Measurements from ENCODE around the gene FIGNL2. TPM values are rescaled to one million over a fixed set of nuclear protein-coding genes. Genes with fewer than 3 reads are reported as not detected.

Gene FIGNL2
- total and polyA plus RNA-seq, 9 of the 15 experiments (the other 6 are each of a cell fraction or from before 2014, with no cell fraction given), result 0.01 TPM; not detected in 8

DNA sequence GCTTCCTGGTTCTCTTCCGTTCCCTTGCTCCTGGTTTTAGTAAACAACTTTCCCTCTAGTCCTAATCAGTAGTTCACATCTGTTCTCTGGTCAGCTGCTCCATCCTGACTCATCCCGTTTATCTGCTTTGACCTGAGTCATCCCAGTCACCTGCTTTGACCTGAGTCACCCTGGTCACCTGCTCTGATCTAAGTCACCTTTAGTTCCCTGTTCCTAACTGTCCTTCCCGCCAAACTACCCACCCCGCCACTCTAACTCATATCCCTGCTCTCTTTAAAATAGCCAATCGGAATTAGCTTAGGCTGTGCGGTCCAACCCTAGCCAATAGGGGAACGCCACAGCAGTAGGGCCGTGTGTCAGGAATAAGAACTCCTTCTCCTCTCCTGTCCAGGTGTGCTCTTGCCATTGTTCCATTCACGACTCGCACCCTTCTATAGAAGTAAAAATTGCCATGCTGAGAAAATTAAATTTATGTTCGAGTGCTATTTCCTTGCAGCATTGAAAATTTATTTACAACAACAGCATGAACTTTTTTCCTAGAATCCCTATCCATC, 36.2 kb upstream of the FIGNL2 start (continued):
- TF ChIP-seq, protein P1, sequence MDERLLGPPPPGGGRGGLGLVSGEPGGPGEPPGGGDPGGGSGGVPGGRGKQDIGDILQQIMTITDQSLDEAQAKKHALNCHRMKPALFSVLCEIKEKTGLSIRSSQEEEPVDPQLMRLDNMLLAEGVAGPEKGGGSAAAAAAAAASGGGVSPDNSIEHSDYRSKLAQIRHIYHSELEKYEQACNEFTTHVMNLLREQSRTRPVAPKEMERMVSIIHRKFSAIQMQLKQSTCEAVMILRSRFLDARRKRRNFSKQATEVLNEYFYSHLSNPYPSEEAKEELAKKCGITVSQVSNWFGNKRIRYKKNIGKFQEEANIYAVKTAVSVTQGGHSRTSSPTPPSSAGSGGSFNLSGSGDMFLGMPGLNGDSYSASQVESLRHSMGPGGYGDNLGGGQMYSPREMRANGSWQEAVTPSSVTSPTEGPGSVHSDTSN (CRISPR knock-in tag; IDR thresholded peaks at IDR 0.05; ENCODE audit: low read depth), result no peak
- TF ChIP-seq, protein P1 (tag; conservative IDR thresholded peaks at IDR 0.05; ENCODE audit: low read depth), result no peak; the same call in 1 of the 2 replicates
- TF ChIP-seq, protein P2, sequence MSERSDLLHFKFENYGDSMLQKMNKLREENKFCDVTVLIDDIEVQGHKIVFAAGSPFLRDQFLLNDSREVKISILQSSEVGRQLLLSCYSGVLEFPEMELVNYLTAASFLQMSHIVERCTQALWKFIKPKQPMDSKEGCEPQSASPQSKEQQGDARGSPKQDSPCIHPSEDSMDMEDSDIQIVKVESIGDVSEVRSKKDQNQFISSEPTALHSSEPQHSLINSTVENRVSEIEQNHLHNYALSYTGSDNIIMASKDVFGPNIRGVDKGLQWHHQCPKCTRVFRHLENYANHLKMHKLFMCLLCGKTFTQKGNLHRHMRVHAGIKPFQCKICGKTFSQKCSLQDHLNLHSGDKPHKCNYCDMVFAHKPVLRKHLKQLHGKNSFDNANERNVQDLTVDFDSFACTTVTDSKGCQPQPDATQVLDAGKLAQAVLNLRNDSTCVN (CRISPR knock-in tag; IDR thresholded peaks at IDR 0.05), result no peak; the same call in 1 of the 2 replicates
- TF ChIP-seq ZNF764 (CRISPR knock-in tag; IDR thresholded peaks at IDR 0.05; ENCODE audit: low read depth) (no peak), NFRKB (IDR thresholded peaks at IDR 0.05; ENCODE audit: low read depth) (peak; percentile 26; the same call in 1 of the 2 replicates), ZNF561 (CRISPR knock-in tag; conservative IDR thresholded peaks at IDR 0.05) (no peak), HDAC1 (IDR thresholded peaks at IDR 0.05) (peak in 1 of 2 experiments; percentile 80; a peak in 1 of 4 replicates), PHF21A (IDR thresholded peaks at IDR 0.05; ENCODE audit: borderline replicate concordance, low read depth) (no peak), ZNF717 (CRISPR knock-in tag; IDR thresholded peaks at IDR 0.05) (no peak), CBFA2T3 (IDR thresholded peaks at IDR 0.05) (peak; percentile 95), CCNT2 (IDR thresholded peaks at IDR 0.05; ENCODE audit: borderline replicate concordance, extremely low read depth, insufficient read length, low read depth, low read length) (peak; percentile 15), SMC3 (conservative IDR thresholded peaks at IDR 0.05; ENCODE audit: insufficient read depth, low read depth, low read length) (no peak), NFATC3 (IDR thresholded peaks at IDR 0.05) (no peak), NFXL1 (CRISPR knock-in tag; IDR thresholded peaks at IDR 0.05) (no peak), ZNF121 (CRISPR knock-in tag; conservative IDR thresholded peaks at IDR 0.05) (no peak), ZNF232 (CRISPR knock-in tag; IDR thresholded peaks at IDR 0.05) (no peak)
- TF ChIP-seq, protein P3, sequence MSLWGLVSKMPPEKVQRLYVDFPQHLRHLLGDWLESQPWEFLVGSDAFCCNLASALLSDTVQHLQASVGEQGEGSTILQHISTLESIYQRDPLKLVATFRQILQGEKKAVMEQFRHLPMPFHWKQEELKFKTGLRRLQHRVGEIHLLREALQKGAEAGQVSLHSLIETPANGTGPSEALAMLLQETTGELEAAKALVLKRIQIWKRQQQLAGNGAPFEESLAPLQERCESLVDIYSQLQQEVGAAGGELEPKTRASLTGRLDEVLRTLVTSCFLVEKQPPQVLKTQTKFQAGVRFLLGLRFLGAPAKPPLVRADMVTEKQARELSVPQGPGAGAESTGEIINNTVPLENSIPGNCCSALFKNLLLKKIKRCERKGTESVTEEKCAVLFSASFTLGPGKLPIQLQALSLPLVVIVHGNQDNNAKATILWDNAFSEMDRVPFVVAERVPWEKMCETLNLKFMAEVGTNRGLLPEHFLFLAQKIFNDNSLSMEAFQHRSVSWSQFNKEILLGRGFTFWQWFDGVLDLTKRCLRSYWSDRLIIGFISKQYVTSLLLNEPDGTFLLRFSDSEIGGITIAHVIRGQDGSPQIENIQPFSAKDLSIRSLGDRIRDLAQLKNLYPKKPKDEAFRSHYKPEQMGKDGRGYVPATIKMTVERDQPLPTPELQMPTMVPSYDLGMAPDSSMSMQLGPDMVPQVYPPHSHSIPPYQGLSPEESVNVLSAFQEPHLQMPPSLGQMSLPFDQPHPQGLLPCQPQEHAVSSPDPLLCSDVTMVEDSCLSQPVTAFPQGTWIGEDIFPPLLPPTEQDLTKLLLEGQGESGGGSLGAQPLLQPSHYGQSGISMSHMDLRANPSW (CRISPR knock-in tag; IDR thresholded peaks at IDR 0.05), result no peak
- TF ChIP-seq, protein P4, sequence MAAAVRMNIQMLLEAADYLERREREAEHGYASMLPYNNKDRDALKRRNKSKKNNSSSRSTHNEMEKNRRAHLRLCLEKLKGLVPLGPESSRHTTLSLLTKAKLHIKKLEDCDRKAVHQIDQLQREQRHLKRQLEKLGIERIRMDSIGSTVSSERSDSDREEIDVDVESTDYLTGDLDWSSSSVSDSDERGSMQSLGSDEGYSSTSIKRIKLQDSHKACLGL (CRISPR knock-in tag; IDR thresholded peaks at IDR 0.05; ENCODE audit: borderline replicate concordance, poor library complexity, severe bottlenecking), result no peak
- TF ChIP-seq, protein P5, sequence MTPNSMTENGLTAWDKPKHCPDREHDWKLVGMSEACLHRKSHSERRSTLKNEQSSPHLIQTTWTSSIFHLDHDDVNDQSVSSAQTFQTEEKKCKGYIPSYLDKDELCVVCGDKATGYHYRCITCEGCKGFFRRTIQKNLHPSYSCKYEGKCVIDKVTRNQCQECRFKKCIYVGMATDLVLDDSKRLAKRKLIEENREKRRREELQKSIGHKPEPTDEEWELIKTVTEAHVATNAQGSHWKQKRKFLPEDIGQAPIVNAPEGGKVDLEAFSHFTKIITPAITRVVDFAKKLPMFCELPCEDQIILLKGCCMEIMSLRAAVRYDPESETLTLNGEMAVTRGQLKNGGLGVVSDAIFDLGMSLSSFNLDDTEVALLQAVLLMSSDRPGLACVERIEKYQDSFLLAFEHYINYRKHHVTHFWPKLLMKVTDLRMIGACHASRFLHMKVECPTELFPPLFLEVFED (CRISPR knock-in tag; conservative IDR thresholded peaks at IDR 0.05), result peak; percentile 93; the same call in 1 of the 2 replicates

Data from K562 (cell line).